Endothelial cell (in vitro differentiated cells): ENCODE results near the gene MIPEP. TPM values are rescaled to one million over a fixed set of nuclear protein-coding genes. Genes with fewer than 3 reads are reported as not detected.

Source experiments
- DNase-seq: peaks from one replicate; pipeline ENCODE4 v3.0.0; 2021; ENCODE audit warnings: low spot score
- H3K27ac Mint-ChIP-seq: one replicate; pipeline ENCODE4 v1.8.0; 2021; ENCODE audit warnings: mixed read lengths, inconsistent platforms; ENCODE audit not compliant: unreplicated experiment
- H3K27me3 Mint-ChIP-seq: one replicate; pipeline ENCODE4 v1.8.0; 2021; ENCODE audit warnings: mild to moderate bottlenecking, moderate library complexity, mixed read lengths, inconsistent platforms; ENCODE audit not compliant: unreplicated experiment
- H3K36me3 Mint-ChIP-seq: one replicate; pipeline ENCODE4 v1.8.0; 2021; ENCODE audit warnings: mild to moderate bottlenecking, low read depth, mixed read lengths, inconsistent platforms; ENCODE audit not compliant: unreplicated experiment
- H3K4me1 Mint-ChIP-seq: one replicate; pipeline ENCODE4 v1.8.0; 2021; ENCODE audit warnings: mild to moderate bottlenecking, mixed read lengths, inconsistent platforms; ENCODE audit not compliant: unreplicated experiment
- H3K4me3 Mint-ChIP-seq: one replicate; pipeline ENCODE4 v1.8.0; 2021; ENCODE audit warnings: mild to moderate bottlenecking, mixed read lengths, inconsistent platforms; ENCODE audit not compliant: unreplicated experiment
- H3K9me3 Mint-ChIP-seq: one replicate; pipeline ENCODE4 v1.8.0; 2021; ENCODE audit warnings: mixed read lengths, inconsistent platforms; ENCODE audit not compliant: unreplicated experiment
- CTCF ChIP-seq: fragments of 200-600 bp; sonication (generic); IDR thresholded peaks from one replicate; pipeline ENCODE4 v1.5.0; 2021; ENCODE audit warnings: antibody characterized with exemption; ENCODE audit not compliant: unreplicated experiment
- total RNA-seq: library from RNA; stranded (reverse); fragmentation: NEBNext Ultra II Directional; extraction: Animal tissue kit (Norgen Biotek cat#: 25700); gene quantifications from one replicate; pipeline ENCODE4 v1.2.1, GENCODE V29; 2021; ENCODE audit not compliant: unreplicated experiment

MIPEP gene
- total RNA-seq, 1 donor from 2014 or later, result 8.8 TPM

GRCh38 chr13:23728807-23729206 lies 160.4 kb downstream of the MIPEP start:
- no peaks in the 10 kb centered on the region for H3K27me3 Mint-ChIP-seq
- DNase-seq, result no peak
- H3K36me3 Mint-ChIP-seq, result peaks cover 4% of the 10 kb centered on the region
- no peak overlapping the region for H3K27ac Mint-ChIP-seq
- H3K4me3 Mint-ChIP-seq, result no peak overlapping the region
- no peak for TF ChIP-seq CTCF
- H3K4me1 Mint-ChIP-seq, result peaks cover 2% of the 10 kb centered on the region
- no peaks in the 10 kb centered on the region for H3K9me3 Mint-ChIP-seq

GRCh38 chr13:23725922-23726321 lies 163.3 kb downstream of the MIPEP start:
- no peak for TF ChIP-seq CTCF
- Mint-ChIP-seq H3K27me3 (no peaks in the 10 kb centered on the region), H3K9me3 (no peaks in the 10 kb centered on the region), H3K36me3 (no peaks in the 10 kb centered on the region), H3K4me1 (peaks cover 2% of the 10 kb centered on the region), H3K27ac (no peak overlapping the region), H3K4me3 (no peak overlapping the region)
- no peak for DNase-seq

GRCh38 chr13:23724196-23724970 lies 164.8 kb downstream of the MIPEP start:
- Mint-ChIP-seq H3K27me3 (no peaks in the 10 kb centered on the region), H3K36me3 (no peaks in the 10 kb centered on the region), H3K27ac (no peak overlapping the region), H3K4me1 (no peaks in the 10 kb centered on the region), H3K9me3 (no peaks in the 10 kb centered on the region), H3K4me3 (no peak overlapping the region)
- no peak for TF ChIP-seq CTCF
- DNase-seq, result no peak

- no peaks in the 10 kb centered on the region for H3K36me3 Mint-ChIP-seq
- H3K27ac Mint-ChIP-seq, result no peak overlapping the region
- no peaks in the 10 kb centered on the region for H3K4me1 Mint-ChIP-seq
- no peaks in the 10 kb centered on the region for H3K27me3 Mint-ChIP-seq
- no peak overlapping the region for H3K4me3 Mint-ChIP-seq
- no peak for DNase-seq
- no peak for TF ChIP-seq CTCF
- no peaks in the 10 kb centered on the region for H3K9me3 Mint-ChIP-seq
Measured at GRCh38 chr13:23723471-23723870, 165.7 kb downstream of the MIPEP start.

- Mint-ChIP-seq H3K27ac (no peak overlapping the region), H3K4me3 (no peak overlapping the region), H3K4me1 (no peaks in the 10 kb centered on the region), H3K9me3 (no peaks in the 10 kb centered on the region), H3K36me3 (no peaks in the 10 kb centered on the region), H3K27me3 (no peaks in the 10 kb centered on the region)
- DNase-seq, result no peak
- TF ChIP-seq CTCF, result no peak
Measured at GRCh38 chr13:23722726-23723453, 166.3 kb downstream of the MIPEP start.
